ENCODE data around the gene PODNL1. TPM values are rescaled to one million over a fixed set of nuclear protein-coding genes. Genes with fewer than 3 reads are reported as not detected.

PODNL1 gene
- total and polyA plus RNA-seq, 2 of the 13 experiments (the other 11 are each of a cell fraction or from before 2014, with no cell fraction given) = 0.18 TPM; not detected in 1

DNA sequence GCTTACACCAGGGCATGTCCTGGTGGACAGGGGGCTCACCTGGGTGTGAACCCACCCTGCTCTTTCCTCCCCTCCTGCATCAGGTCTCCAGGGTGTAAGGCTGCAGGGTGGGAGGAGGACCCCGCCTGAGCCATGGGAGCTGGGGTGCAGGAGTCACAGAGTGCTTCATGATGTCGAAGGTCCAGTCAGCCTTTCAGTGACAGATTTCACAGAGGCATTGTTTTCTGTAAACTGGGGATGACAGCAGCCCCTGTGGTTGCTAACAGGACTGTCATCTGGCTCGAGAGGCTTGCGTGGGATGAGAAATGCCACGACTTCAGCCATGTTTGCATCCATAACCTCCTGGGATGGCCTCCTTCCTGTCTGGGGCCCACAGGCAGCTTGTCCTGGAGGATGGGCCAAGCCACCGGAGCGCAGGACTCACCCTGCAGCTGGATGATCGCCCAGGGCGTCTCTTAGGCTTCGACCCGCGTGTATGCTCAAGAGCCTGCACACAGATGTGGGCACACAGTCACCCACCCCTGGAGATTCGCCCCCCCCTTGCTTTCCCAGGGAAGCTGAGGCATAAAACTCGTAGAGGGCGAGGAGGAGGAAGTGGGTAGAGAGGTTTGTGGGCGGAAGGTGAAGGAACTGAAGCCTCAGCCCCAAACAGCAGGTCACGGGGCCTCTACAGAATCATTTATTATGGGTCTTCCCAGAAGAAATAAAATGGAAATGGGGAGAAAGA is 56.4 kb downstream of the PODNL1 start (continued):
- TF ChIP-seq FLYWCH1 (CRISPR knock-in tag; IDR thresholded peaks at IDR 0.05) (no peak), NFKB2 (CRISPR knock-in tag; IDR thresholded peaks at IDR 0.05; ENCODE audit: borderline replicate concordance) (no peak), YY1 (IDR thresholded peaks at IDR 0.05; ENCODE audit: insufficient read depth, insufficient replicate concordance, low read depth, low read length) (peak; percentile 57), UBTF (CRISPR knock-in tag; IDR thresholded peaks at IDR 0.05) (peak; percentile 53; the same call in 1 of the 2 replicates), PATZ1 (CRISPR knock-in tag; IDR thresholded peaks at IDR 0.05) (0 out of 2 replicates have a peak, but pooled peaks have one; percentile 13), HOXA3 (CRISPR knock-in tag; IDR thresholded peaks at IDR 0.05) (peak; percentile 60; the same call in 1 of the 2 replicates), TEAD3 (CRISPR knock-in tag; optimal IDR thresholded peaks at IDR 0.05; ENCODE audit: borderline replicate concordance) (peak; percentile 38), MYC (CRISPR knock-in tag; IDR thresholded peaks at IDR 0.05; ENCODE audit: borderline replicate concordance) (peak; percentile 25; the same call in 1 of the 2 replicates), KDM2A (CRISPR knock-in tag; IDR thresholded peaks at IDR 0.05; ENCODE audit: borderline replicate concordance, low read depth) (peak; percentile 33; the same call in 1 of the 2 replicates), GABPB1 (CRISPR knock-in tag; IDR thresholded peaks at IDR 0.05) (peak; percentile 6; the same call in 1 of the 2 replicates), MXD3 (CRISPR knock-in tag; IDR thresholded peaks at IDR 0.05) (0 out of 2 replicates have a peak, but pooled peaks have one; percentile 26), ZMYM4 (CRISPR knock-in tag; IDR thresholded peaks at IDR 0.05) (0 out of 2 replicates have a peak, but pooled peaks have one; percentile 18), FOSL2 (CRISPR knock-in tag; IDR thresholded peaks at IDR 0.05) (no peak), ZFX (CRISPR knock-in tag; IDR thresholded peaks at IDR 0.05; ENCODE audit: low read depth) (0 out of 2 replicates have a peak, but pooled peaks have one; percentile 18), KAT8 (CRISPR knock-in tag; IDR thresholded peaks at IDR 0.05) (0 out of 2 replicates have a peak, but pooled peaks have one; percentile 7), MXI1 (IDR thresholded peaks at IDR 0.05; ENCODE audit: borderline replicate concordance, low read depth, low read length) (no peak), ZNF263 (CRISPR knock-in tag; IDR thresholded peaks at IDR 0.05) (0 out of 2 replicates have a peak, but pooled peaks have one; percentile 13)
- TF ChIP-seq, protein P1, sequence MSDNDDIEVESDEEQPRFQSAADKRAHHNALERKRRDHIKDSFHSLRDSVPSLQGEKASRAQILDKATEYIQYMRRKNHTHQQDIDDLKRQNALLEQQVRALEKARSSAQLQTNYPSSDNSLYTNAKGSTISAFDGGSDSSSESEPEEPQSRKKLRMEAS (IDR thresholded peaks at IDR 0.05) = 0 out of 2 replicates have a peak, but pooled peaks have one; percentile 19
- TF ChIP-seq, protein P2, sequence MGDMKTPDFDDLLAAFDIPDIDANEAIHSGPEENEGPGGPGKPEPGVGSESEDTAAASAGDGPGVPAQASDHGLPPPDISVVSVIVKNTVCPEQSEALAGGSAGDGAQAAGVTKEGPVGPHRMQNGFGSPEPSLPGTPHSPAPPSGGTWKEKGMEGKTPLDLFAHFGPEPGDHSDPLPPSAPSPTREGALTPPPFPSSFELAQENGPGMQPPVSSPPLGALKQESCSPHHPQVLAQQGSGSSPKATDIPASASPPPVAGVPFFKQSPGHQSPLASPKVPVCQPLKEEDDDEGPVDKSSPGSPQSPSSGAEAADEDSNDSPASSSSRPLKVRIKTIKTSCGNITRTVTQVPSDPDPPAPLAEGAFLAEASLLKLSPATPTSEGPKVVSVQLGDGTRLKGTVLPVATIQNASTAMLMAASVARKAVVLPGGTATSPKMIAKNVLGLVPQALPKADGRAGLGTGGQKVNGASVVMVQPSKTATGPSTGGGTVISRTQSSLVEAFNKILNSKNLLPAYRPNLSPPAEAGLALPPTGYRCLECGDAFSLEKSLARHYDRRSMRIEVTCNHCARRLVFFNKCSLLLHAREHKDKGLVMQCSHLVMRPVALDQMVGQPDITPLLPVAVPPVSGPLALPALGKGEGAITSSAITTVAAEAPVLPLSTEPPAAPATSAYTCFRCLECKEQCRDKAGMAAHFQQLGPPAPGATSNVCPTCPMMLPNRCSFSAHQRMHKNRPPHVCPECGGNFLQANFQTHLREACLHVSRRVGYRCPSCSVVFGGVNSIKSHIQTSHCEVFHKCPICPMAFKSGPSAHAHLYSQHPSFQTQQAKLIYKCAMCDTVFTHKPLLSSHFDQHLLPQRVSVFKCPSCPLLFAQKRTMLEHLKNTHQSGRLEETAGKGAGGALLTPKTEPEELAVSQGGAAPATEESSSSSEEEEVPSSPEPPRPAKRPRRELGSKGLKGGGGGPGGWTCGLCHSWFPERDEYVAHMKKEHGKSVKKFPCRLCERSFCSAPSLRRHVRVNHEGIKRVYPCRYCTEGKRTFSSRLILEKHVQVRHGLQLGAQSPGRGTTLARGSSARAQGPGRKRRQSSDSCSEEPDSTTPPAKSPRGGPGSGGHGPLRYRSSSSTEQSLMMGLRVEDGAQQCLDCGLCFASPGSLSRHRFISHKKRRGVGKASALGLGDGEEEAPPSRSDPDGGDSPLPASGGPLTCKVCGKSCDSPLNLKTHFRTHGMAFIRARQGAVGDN (CRISPR knock-in tag; IDR thresholded peaks at IDR 0.05) = peak; percentile 60
